ENCODE measurements around the gene CTRL. TPM values are rescaled to one million over a fixed set of nuclear protein-coding genes. Genes with fewer than 3 reads are reported as not detected.

Gene CTRL
- total and polyA plus RNA-seq, 4 donors: 1.0 to 2.5 (median 2.0) TPM; not detected in 1

DNA sequence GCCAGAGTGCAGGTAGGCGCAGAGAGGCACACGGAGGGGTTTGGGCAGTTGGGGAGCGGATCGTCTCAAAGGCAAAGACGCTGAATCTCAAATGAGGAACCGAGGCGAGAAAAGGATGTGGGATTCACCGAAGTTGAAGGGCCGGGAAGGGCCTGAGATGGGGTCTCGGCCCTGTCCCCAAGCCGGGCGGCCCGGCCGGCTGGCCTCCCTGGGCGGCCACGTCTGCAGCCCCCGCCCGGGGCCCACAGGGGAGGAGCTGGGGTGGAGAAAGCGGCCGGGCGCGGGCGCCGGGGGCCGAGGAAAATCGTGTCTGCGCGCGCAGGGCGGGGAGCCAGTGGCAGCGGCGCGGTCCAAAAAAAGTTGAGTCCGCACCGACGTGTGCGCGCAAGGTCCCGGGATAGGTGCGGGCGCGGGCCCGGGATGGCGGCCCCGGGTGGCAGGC, 36.3 kb upstream of the CTRL start:
- Histone ChIP-seq H3K9me3 (ENCODE audit: control insufficient read depth in 4 of 4, insufficient read depth in 3 of 4, low read length in 3 of 4) (no peaks in the 10 kb centered on the region), H3K27ac (ENCODE audit: low read depth in 1 of 2, low read length in 1 of 2) (peak overlapping the region; percentile 94 to 95), H3K9ac (ENCODE audit: insufficient read depth in 1 of 2, low read length in 2 of 2) (peak overlapping the region; percentile 80 to 95), H3K4me3 (peak overlapping the region; percentile 88), H3K27me3 (ENCODE audit: control insufficient read depth in 3 of 3, insufficient read depth in 3 of 3, low read length in 2 of 3) (no peaks in the 10 kb centered on the region), H3K4me1 (ENCODE audit: control insufficient read depth in 5 of 5, insufficient read depth in 5 of 5, low read length in 5 of 5) (peaks cover 12 to 32% (median 19%) of the 10 kb centered on the region in 5 donors), H3K36me3 (ENCODE audit: control insufficient read depth in 4 of 4, insufficient read depth in 4 of 4, low read length in 4 of 4) (peaks cover 0 to 10% (median 4%) of the 10 kb centered on the region in 4 donors)
- DNase-seq (peak; percentile 56 to 64 (median 60)), ATAC-seq (ENCODE audit: insufficient read depth, low FRiP score) (peak; percentile 6)
- WGBS, 2 donors: 1% methylated on average over 23 to 45 of the region's 45 CpGs
- TF ChIP-seq, protein P1, sequence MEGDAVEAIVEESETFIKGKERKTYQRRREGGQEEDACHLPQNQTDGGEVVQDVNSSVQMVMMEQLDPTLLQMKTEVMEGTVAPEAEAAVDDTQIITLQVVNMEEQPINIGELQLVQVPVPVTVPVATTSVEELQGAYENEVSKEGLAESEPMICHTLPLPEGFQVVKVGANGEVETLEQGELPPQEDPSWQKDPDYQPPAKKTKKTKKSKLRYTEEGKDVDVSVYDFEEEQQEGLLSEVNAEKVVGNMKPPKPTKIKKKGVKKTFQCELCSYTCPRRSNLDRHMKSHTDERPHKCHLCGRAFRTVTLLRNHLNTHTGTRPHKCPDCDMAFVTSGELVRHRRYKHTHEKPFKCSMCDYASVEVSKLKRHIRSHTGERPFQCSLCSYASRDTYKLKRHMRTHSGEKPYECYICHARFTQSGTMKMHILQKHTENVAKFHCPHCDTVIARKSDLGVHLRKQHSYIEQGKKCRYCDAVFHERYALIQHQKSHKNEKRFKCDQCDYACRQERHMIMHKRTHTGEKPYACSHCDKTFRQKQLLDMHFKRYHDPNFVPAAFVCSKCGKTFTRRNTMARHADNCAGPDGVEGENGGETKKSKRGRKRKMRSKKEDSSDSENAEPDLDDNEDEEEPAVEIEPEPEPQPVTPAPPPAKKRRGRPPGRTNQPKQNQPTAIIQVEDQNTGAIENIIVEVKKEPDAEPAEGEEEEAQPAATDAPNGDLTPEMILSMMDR (IDR thresholded peaks at IDR 0.05; ENCODE audit: control extremely low read depth, extremely low read depth): no peak

- TF ChIP-seq, protein P1 (IDR thresholded peaks at IDR 0.05; ENCODE audit: control extremely low read depth, extremely low read depth): no peak
- peaks cover 12 to 32% (median 19%) of the 10 kb centered on the region in 5 donors for H3K4me1 ChIP-seq (ENCODE audit: control insufficient read depth in 5 of 5, insufficient read depth in 5 of 5, low read length in 5 of 5)
These were observed 35.7 kb upstream of the CTRL start for GRCh38 chr16:67967183-67967957.

DNA sequence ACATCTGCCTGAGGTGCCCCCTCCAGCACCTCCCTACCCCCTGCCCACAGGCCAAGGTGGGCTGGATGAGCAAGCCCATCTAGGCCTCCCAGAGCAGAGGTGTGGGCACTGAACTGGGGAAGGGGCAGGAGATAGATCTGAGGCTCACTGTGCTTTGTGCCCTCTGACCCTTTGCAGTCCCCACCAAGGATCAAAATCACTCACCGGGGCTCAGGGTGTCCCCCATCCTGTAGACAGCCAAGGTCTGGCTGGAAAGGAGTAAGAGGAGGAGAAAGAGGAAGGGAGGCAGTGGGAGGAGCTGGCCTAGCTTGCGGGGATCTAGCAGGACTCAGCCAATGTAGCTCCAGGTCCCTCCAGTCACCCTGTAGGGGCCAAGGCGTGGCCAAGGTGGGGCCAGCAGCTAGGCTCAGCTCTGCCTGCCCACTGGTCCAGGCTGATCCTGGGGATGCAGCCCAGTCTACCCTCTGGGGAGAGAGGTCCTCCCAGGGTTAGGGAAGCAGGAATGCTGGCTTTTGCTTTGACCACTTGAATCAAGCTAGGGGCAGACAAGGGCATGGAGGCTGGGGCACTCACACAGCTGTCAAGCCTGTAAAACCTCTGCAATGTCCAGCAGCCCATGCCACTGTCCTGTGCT, 35.0 kb upstream of the CTRL start:
- peaks cover 12 to 34% (median 19%) of the 10 kb centered on the region in 5 donors for H3K4me1 ChIP-seq (ENCODE audit: control insufficient read depth in 5 of 5, insufficient read depth in 5 of 5, low read length in 5 of 5)
- no peaks in the 10 kb centered on the region for H3K9me3 ChIP-seq (ENCODE audit: control insufficient read depth in 4 of 4, insufficient read depth in 3 of 4, low read length in 3 of 4)
- H3K27me3 ChIP-seq (ENCODE audit: control insufficient read depth in 3 of 3, insufficient read depth in 3 of 3, low read length in 2 of 3): no peaks in the 10 kb centered on the region
- H3K9ac ChIP-seq (ENCODE audit: insufficient read depth in 1 of 2, low read length in 2 of 2): peak overlapping the region; percentile 80 to 95
- DNase-seq (no peak), ATAC-seq (ENCODE audit: insufficient read depth, low FRiP score) (no peak)
- peak overlapping the region; percentile 88 for H3K4me3 ChIP-seq
- WGBS, 2 donors: 41 to 47% methylated on average over 3 of the region's 3 CpGs
- H3K27ac ChIP-seq (ENCODE audit: low read depth in 1 of 2, low read length in 1 of 2): peak overlapping the region; percentile 49 to 94
- TF ChIP-seq, protein P1 (IDR thresholded peaks at IDR 0.05; ENCODE audit: control extremely low read depth, extremely low read depth): no peak
- peaks cover 0 to 23% (median 8%) of the 10 kb centered on the region in 4 donors for H3K36me3 ChIP-seq (ENCODE audit: control insufficient read depth in 4 of 4, insufficient read depth in 4 of 4, low read length in 4 of 4)

More at GRCh38 chr16:67967183-67967957, 35.7 kb upstream of the CTRL start:
- no peaks in the 10 kb centered on the region for H3K9me3 ChIP-seq (ENCODE audit: control insufficient read depth in 4 of 4, insufficient read depth in 3 of 4, low read length in 3 of 4)
- H3K27ac ChIP-seq (ENCODE audit: low read depth in 1 of 2, low read length in 1 of 2): peak overlapping the region; percentile 94 to 95
- H3K9ac ChIP-seq (ENCODE audit: insufficient read depth in 1 of 2, low read length in 2 of 2): peak overlapping the region; percentile 80 to 95
- no peaks in the 10 kb centered on the region for H3K27me3 ChIP-seq (ENCODE audit: control insufficient read depth in 3 of 3, insufficient read depth in 3 of 3, low read length in 2 of 3)
- ATAC-seq (ENCODE audit: insufficient read depth, low FRiP score) (no peak), DNase-seq (peak in 2 of 3 donors; percentile 28 to 36)
- H3K4me3 ChIP-seq: peak overlapping the region; percentile 88
- WGBS, 2 donors: 10 to 22% methylated on average over 18 of the region's 18 CpGs
- H3K36me3 ChIP-seq (ENCODE audit: control insufficient read depth in 4 of 4, insufficient read depth in 4 of 4, low read length in 4 of 4): peaks cover 0 to 16% (median 4%) of the 10 kb centered on the region in 4 donors
